H9 (cell line): Measurements from ENCODE around the gene PYGL. TPM values are rescaled to one million over a fixed set of nuclear protein-coding genes. Genes with fewer than 3 reads are reported as not detected.

ENCODE experiments used
- DNase-seq: peaks from one replicate; pipeline ENCODE4 v3.0.0-alpha.2; 2017
- H2AFZ ChIP-seq: one replicate; pipeline ENCODE4 v1.6.1; 2013; ENCODE audit warnings: mild to moderate bottlenecking, low read length, control low read depth, moderate library complexity
- H2AK5ac ChIP-seq: 2 replicates; pipeline ENCODE4 v1.6.1; 2013; ENCODE audit warnings: low read length, control low read depth, mixed read lengths; ENCODE audit not compliant: insufficient read length
- H2BK120ac ChIP-seq: one replicate; pipeline ENCODE4 v1.6.1; 2013; ENCODE audit warnings: low read depth, mild to moderate bottlenecking, low read length, control low read depth, inconsistent platforms; ENCODE audit not compliant: poor library complexity, severe bottlenecking
- H2BK12ac ChIP-seq: 2 replicates; pipeline ENCODE4 v1.6.1; 2013; ENCODE audit warnings: low read length, control low read depth, mixed read lengths, low read depth; ENCODE audit not compliant: insufficient read length
- H2BK15ac ChIP-seq: 2 replicates; pipeline ENCODE4 v1.6.1; 2013; ENCODE audit warnings: low read depth, low read length, control low read depth
- H2BK20ac ChIP-seq: one replicate; pipeline ENCODE4 v1.6.1; 2013; ENCODE audit warnings: low read depth, mild to moderate bottlenecking, low read length, control low read depth, inconsistent platforms; ENCODE audit not compliant: poor library complexity, severe bottlenecking
- H2BK5ac ChIP-seq: 2 replicates; pipeline ENCODE4 v1.6.1; 2013; ENCODE audit warnings: low read length, control low read depth, mixed read lengths; ENCODE audit not compliant: insufficient read length
- H3K14ac ChIP-seq: 2 replicates; pipeline ENCODE4 v1.6.1; 2013; ENCODE audit warnings: low read length, control low read depth; ENCODE audit not compliant: insufficient read depth
- H3K18ac ChIP-seq: 2 replicates; pipeline ENCODE4 v1.6.1; 2013; ENCODE audit warnings: low read depth, mild to moderate bottlenecking, mixed read lengths, low read length, control low read depth; ENCODE audit not compliant: insufficient read length
- H3K23ac ChIP-seq: 2 replicates; pipeline ENCODE4 v1.6.1; 2013; ENCODE audit warnings: low read length, control low read depth, mixed read lengths, low read depth; ENCODE audit not compliant: insufficient read length
- H3K23me2 ChIP-seq: 2 replicates; pipeline ENCODE4 v1.6.1; 2013; ENCODE audit warnings: low read depth, mild to moderate bottlenecking, mixed read lengths, low read length, control low read depth; ENCODE audit not compliant: insufficient read length, poor library complexity, severe bottlenecking
- H3K27ac ChIP-seq: 2 replicates; pipeline ENCODE4 v1.5.1; 2013; ENCODE audit warnings: low read length, control low read depth, mixed read lengths, low read depth; ENCODE audit not compliant: insufficient read length
- H3K27me3 ChIP-seq: 2 replicates; pipeline ENCODE4 v1.6.1; 2013; ENCODE audit warnings: low read length, control low read depth, inconsistent platforms; ENCODE audit not compliant: insufficient read depth
- H3K4ac ChIP-seq: 2 replicates; pipeline ENCODE4 v1.6.1; 2013; ENCODE audit warnings: low read depth, mild to moderate bottlenecking, control low read depth, inconsistent platforms, low read length, moderate library complexity
- H3K4me1 ChIP-seq: 2 replicates; pipeline ENCODE4 v1.6.1; 2013; ENCODE audit warnings: low read length, control low read depth, inconsistent platforms; ENCODE audit not compliant: insufficient read depth
- H3K4me2 ChIP-seq: 2 replicates; pipeline ENCODE4 v1.6.1; 2013; ENCODE audit warnings: low read length, control low read depth, mixed read lengths; ENCODE audit not compliant: insufficient read length, insufficient read depth
- H3K56ac ChIP-seq: 2 replicates; pipeline ENCODE4 v1.6.1; 2013; ENCODE audit warnings: low read depth, mild to moderate bottlenecking, mixed read lengths, low read length, control low read depth; ENCODE audit not compliant: insufficient read length
- H3K79me1 ChIP-seq: 2 replicates; pipeline ENCODE4 v1.6.1; 2013; ENCODE audit warnings: low read depth, mild to moderate bottlenecking, moderate library complexity, low read length, control low read depth, inconsistent platforms; ENCODE audit not compliant: insufficient read depth, poor library complexity, severe bottlenecking
- H3K79me2 ChIP-seq: 2 replicates; pipeline ENCODE4 v1.6.1; 2013; ENCODE audit warnings: low read length, control low read depth, inconsistent platforms; ENCODE audit not compliant: insufficient read depth
- H3K9ac ChIP-seq: 2 replicates; pipeline ENCODE4 v1.6.1; 2013; ENCODE audit warnings: low read length, control low read depth, mixed read lengths; ENCODE audit not compliant: insufficient read length; ENCODE audit errors: extremely low read depth
- H3K9me3 ChIP-seq: one replicate; pipeline ENCODE4 v1.6.1; 2013; ENCODE audit warnings: low read depth, low read length, inconsistent platforms; ENCODE audit not compliant: control insufficient read depth
- H3T11ph ChIP-seq: one replicate; pipeline ENCODE4 v1.6.1; 2013; ENCODE audit warnings: mild to moderate bottlenecking, low read length, control low read depth, inconsistent platforms
- H4K20me1 ChIP-seq: one replicate; pipeline ENCODE4 v1.6.1; 2013; ENCODE audit not compliant: control insufficient read depth, insufficient read length, insufficient read depth
- H4K5ac ChIP-seq: 2 replicates; pipeline ENCODE4 v1.6.1; 2013; ENCODE audit warnings: low read depth, mild to moderate bottlenecking, mixed read lengths, low read length, control low read depth; ENCODE audit not compliant: insufficient read length
- H4K8ac ChIP-seq: replicated peaks from 2 replicates; pipeline ENCODE4 v1.6.1; 2013; ENCODE audit warnings: low read length, control low read depth, mixed read lengths, low read depth; ENCODE audit not compliant: insufficient read length
- H4K91ac ChIP-seq: 2 replicates; pipeline ENCODE4 v1.6.1; 2013; ENCODE audit warnings: low read depth, mild to moderate bottlenecking, moderate library complexity, mixed read lengths, low read length, control low read depth; ENCODE audit not compliant: insufficient read length
- H3K27ac Mint-ChIP-seq, 3 experiments: 2 replicates in 2 of 3; 3 replicates in 1 of 3; pipeline ENCODE4 v1.8.0; 2020 to 2021; ENCODE audit warnings: mixed read lengths in 3 of 3, mild to moderate bottlenecking in 1 of 3, moderate library complexity in 1 of 3
- H3K27me3 Mint-ChIP-seq: 2 replicates; pipeline ENCODE4 v1.8.0; 2021; ENCODE audit warnings: low read depth, mild to moderate bottlenecking, moderate library complexity, mixed read lengths
- H3K36me3 Mint-ChIP-seq, 3 experiments: 2 replicates in 2 of 3; 3 replicates in 1 of 3; pipeline ENCODE4 v1.8.0; 2020 to 2021; ENCODE audit warnings: low read depth in 3 of 3, mixed read lengths in 3 of 3; ENCODE audit not compliant: insufficient read depth in 1 of 3
- H3K4me1 Mint-ChIP-seq, 2 experiments: 2 replicates each; pipeline ENCODE4 v1.8.0; 2020; ENCODE audit warnings: mixed read lengths in 2 of 2
- H3K4me3 Mint-ChIP-seq, 2 experiments: 2 replicates in 1 of 2; 3 replicates in 1 of 2; pipeline ENCODE4 v1.8.0; 2020 to 2021; ENCODE audit warnings: mild to moderate bottlenecking in 2 of 2, mixed read lengths in 2 of 2, moderate library complexity in 1 of 2
- H3K9me3 Mint-ChIP-seq, 2 experiments: 2 replicates in 1 of 2; 3 replicates in 1 of 2; pipeline ENCODE4 v1.8.0; 2020; ENCODE audit warnings: mild to moderate bottlenecking in 2 of 2, mixed read lengths in 2 of 2, moderate library complexity in 1 of 2
- WGBS: extraction: QIAGEN DNeasy Blood & Tissue Kit; methylation state at CpG from one replicate; pipeline ENCODE4 v1.1.7; 2013; ENCODE audit warnings: missing lambda C conversion rate, low lambda C conversion rate, mixed read lengths; ENCODE audit not compliant: insufficient read length; ENCODE audit errors: extremely low coverage; 5-methylcytosine and 5-hydroxymethylcytosine counted together
- total RNA-seq: library from RNA; stranded (reverse); gene quantifications from 2 replicates; pipeline ENCODE4 v1.2.1, GENCODE V29; 2021
- TF ChIP-seq, protein P1 (sequence below): fragments of 200-600 bp; sonication (generic); conservative IDR thresholded peaks from 3 replicates; pipeline ENCODE4 v1.8.0; 2021; ENCODE audit warnings: antibody characterized with exemption, mild to moderate bottlenecking

The PYGL gene
- total RNA-seq, 1 experiment from 2014 or later = 53.8 TPM

DNA sequence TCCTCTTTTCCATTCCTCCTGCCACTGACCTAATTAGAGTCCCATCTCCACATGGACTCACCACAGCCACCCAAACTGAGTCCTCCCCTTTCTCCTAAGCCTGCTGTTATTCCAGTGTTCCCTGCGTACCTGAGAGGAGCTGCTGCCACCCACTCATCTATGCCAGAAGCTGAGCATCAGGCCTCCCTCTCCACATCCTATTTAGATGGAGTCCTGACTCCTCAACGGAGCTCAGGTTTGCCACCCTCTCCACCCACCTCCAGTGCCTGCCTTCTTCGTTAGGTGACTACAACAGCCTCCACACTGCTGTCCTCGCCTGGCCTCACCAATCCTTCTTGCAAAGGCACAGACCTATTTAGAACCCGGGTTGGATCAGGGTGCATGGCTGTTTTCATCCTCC, 87.6 kb downstream of the PYGL start:
- TF ChIP-seq, protein P1, sequence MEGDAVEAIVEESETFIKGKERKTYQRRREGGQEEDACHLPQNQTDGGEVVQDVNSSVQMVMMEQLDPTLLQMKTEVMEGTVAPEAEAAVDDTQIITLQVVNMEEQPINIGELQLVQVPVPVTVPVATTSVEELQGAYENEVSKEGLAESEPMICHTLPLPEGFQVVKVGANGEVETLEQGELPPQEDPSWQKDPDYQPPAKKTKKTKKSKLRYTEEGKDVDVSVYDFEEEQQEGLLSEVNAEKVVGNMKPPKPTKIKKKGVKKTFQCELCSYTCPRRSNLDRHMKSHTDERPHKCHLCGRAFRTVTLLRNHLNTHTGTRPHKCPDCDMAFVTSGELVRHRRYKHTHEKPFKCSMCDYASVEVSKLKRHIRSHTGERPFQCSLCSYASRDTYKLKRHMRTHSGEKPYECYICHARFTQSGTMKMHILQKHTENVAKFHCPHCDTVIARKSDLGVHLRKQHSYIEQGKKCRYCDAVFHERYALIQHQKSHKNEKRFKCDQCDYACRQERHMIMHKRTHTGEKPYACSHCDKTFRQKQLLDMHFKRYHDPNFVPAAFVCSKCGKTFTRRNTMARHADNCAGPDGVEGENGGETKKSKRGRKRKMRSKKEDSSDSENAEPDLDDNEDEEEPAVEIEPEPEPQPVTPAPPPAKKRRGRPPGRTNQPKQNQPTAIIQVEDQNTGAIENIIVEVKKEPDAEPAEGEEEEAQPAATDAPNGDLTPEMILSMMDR = no peak
- WGBS = no CpG with 5 or more reads among the region's 5 CpGs

More for the DNA sequence above, 87.6 kb downstream of the PYGL start:
- Histone ChIP-seq H3K79me1 (no peaks in the 10 kb centered on the region), H2BK15ac (no peak overlapping the region), H3K23me2 (no peaks in the 10 kb centered on the region), H4K5ac (no peak overlapping the region), H3K27me3 (no peaks in the 10 kb centered on the region), H3K14ac (no peak overlapping the region), H3K79me2 (no peaks in the 10 kb centered on the region), H3K9me3 (no peaks in the 10 kb centered on the region), H3K18ac (no peak overlapping the region), H2BK12ac (no peak overlapping the region), H2BK120ac (no peak overlapping the region), H4K8ac (no peak overlapping the region), H4K20me1 (no peaks in the 10 kb centered on the region), H2BK20ac (no peak overlapping the region), H3K4me1 (peaks cover 1% of the 10 kb centered on the region), H2AK5ac (no peak overlapping the region), H3K4ac (no peak overlapping the region), H4K91ac (no peak overlapping the region), H3K56ac (no peak overlapping the region), H2BK5ac (no peak overlapping the region), H3T11ph (no peak overlapping the region), H3K4me2 (no peak overlapping the region), H2AFZ (no peak overlapping the region), H3K23ac (no peak overlapping the region), H3K9ac (no peak overlapping the region), H3K27ac (no peak overlapping the region)
- H3K9me3 Mint-ChIP-seq = no peaks in the 10 kb centered on the region; a peak in 1 of 5 replicates
- no peak overlapping the region; a peak in 1 of 5 replicates for H3K4me3 Mint-ChIP-seq
- peaks cover 2% of the 10 kb centered on the region; the same call in 1 of the 2 replicates for H3K27me3 Mint-ChIP-seq
- no peak overlapping the region; a peak in 1 of 7 replicates for H3K27ac Mint-ChIP-seq
- no peak for DNase-seq
- peaks cover 15 to 24% of the 10 kb centered on the region in 2 experiments for H3K4me1 Mint-ChIP-seq
- no peaks in the 10 kb centered on the region; a peak in 1 of 7 replicates for H3K36me3 Mint-ChIP-seq
